Nephron (organoid): ENCODE results near the gene GSK3A.
A peak's percentile ranks its signal among the peaks of the same experiment; 100 is the strongest.

ENCODE experiments used
- H3K27ac Mint-ChIP-seq, 3 experiments: 2 replicates each; pipeline ENCODE4 v1.8.0; 2020; ENCODE audit warnings: mixed read lengths in 3 of 3, mild to moderate bottlenecking in 2 of 3, moderate library complexity in 1 of 3
- H3K27me3 Mint-ChIP-seq: 2 replicates; pipeline ENCODE4 v1.8.0; 2021; ENCODE audit warnings: low read depth, mild to moderate bottlenecking, moderate library complexity, mixed read lengths
- H3K36me3 Mint-ChIP-seq: 2 replicates; pipeline ENCODE4 v1.8.0; 2020; ENCODE audit warnings: low read depth, mixed read lengths
- H3K4me1 Mint-ChIP-seq: 2 replicates; pipeline ENCODE4 v1.8.0; 2020; ENCODE audit warnings: mixed read lengths
- H3K4me3 Mint-ChIP-seq, 3 experiments: 2 replicates each; pipeline ENCODE4 v1.8.0; 2020; ENCODE audit warnings: mild to moderate bottlenecking in 3 of 3, mixed read lengths in 3 of 3, moderate library complexity in 2 of 3
- H3K9me3 Mint-ChIP-seq: 2 replicates; pipeline ENCODE4 v1.8.0; 2020; ENCODE audit warnings: mixed read lengths
- CTCF ChIP-seq, 3 experiments: fragments of 200-600 bp; sonication (generic); IDR thresholded peaks; one replicate each; pipeline ENCODE4 v1.5.0; 2021; ENCODE audit warnings: antibody characterized with exemption in 3 of 3; ENCODE audit not compliant: unreplicated experiment in 3 of 3

GSK3A gene

GRCh38 chr19:42271861-42272534, 29.6 kb upstream of the GSK3A start:
- peaks cover 19% of the 10 kb centered on the region for H3K36me3 Mint-ChIP-seq
- TF ChIP-seq CTCF (IDR thresholded peaks at IDR 0.05; ENCODE audit: unreplicated experiment in 3 of 3): no peak
- H3K27ac Mint-ChIP-seq: no peak overlapping the region
- peaks cover 41% of the 10 kb centered on the region for H3K4me1 Mint-ChIP-seq
- H3K27me3 Mint-ChIP-seq: no peaks in the 10 kb centered on the region
- H3K4me3 Mint-ChIP-seq: no peak overlapping the region
- H3K9me3 Mint-ChIP-seq: no peaks in the 10 kb centered on the region

GRCh38 chr19:42271045-42271419, 28.6 kb upstream of the GSK3A start:
- no peaks in the 10 kb centered on the region for H3K27me3 Mint-ChIP-seq
- peaks cover 16% of the 10 kb centered on the region for H3K36me3 Mint-ChIP-seq
- H3K4me3 Mint-ChIP-seq: peak overlapping the region; percentile 57 to 77 (median 72)
- TF ChIP-seq CTCF (IDR thresholded peaks at IDR 0.05; ENCODE audit: unreplicated experiment in 3 of 3): no peak
- H3K9me3 Mint-ChIP-seq: no peaks in the 10 kb centered on the region
- peak overlapping the region in 1 of 3 experiments; percentile 70 for H3K27ac Mint-ChIP-seq
- peaks cover 37% of the 10 kb centered on the region for H3K4me1 Mint-ChIP-seq

DNA sequence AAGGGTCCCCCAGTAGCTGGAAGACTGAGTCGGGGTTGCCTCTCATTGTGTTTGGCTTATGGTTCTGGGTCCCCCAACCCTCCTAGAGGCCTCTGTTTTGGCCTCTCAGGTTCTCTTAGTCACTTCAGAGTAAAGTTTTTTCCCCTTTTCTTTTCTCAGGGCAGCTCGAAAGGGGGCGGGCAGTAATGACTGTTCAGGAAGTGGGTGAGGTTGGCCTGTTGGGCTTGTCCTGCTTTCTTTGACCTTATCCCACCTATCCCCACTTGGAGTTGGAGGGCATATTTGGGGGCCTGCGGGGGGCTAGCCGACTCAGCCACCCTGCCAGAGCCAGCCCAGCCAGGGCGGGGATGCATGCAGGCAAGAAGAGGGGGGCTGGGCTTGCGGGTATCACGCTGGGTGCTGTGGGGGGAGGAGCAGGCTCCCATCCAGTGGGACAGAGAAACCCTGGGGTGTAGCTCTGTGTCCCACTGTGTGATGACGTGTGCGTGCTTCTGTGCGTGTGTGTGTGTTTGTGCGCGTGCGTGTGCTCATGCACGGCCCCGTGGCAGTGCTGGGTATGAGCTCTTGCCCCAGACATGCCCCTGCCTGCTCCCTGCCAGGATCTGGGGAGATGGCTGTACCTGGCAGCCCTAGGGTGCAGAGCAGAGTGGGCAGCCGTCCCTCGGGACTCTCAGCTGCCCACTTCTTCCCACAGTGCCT, 28.1 kb upstream of the GSK3A start:
- peak overlapping the region in 1 of 3 experiments; percentile 75 for H3K27ac Mint-ChIP-seq
- no peaks in the 10 kb centered on the region for H3K9me3 Mint-ChIP-seq
- peak overlapping the region in 1 of 3 experiments; percentile 89 for H3K4me3 Mint-ChIP-seq
- peaks cover 34% of the 10 kb centered on the region for H3K4me1 Mint-ChIP-seq
- peaks cover 14% of the 10 kb centered on the region for H3K36me3 Mint-ChIP-seq
- TF ChIP-seq CTCF (IDR thresholded peaks at IDR 0.05; ENCODE audit: unreplicated experiment in 3 of 3): no peak
- no peaks in the 10 kb centered on the region for H3K27me3 Mint-ChIP-seq

DNA sequence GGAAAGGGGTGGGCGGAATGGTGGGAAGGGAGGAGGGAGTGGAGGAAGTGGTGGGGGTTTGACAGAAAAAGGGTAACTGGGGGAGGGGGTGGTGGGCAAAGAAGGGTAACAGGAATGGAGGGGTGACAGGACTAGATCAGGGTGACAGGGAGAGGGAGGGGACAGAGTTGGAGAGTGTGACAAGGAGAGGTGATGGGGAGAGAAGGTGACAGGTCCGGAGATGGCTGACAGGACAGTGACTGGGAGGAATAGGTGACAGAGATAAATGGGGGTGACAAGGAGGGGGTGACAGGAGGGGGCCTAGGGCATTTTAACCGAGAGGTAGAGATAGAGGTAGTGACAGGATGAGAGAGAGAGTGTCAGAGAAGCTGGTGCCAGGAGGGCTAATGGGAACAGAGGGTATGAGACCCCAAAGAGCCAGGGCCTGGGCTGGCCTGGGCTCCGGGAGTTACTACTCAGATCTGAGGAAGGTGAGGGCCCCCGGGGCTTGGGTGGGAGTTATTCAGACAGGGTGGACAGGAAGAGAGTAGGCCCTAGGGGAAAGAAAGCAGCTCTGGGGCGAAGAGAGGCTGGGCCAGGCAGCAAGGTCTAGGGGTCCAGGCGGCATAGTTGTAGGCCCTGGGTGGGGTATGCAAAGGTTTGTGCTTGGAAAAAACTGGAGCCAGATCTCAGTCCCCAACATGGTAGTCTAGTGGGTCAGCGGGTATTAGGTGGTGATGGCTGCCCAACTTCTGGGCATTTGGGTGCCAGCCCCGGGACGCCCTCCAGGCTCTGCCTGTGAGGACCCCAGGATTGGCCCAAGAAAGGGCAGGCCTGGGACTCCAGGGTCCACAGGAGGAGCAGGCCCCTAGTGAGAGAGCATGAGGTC, 27.3 kb upstream of the GSK3A start:
- no peaks in the 10 kb centered on the region for H3K27me3 Mint-ChIP-seq

More for the DNA sequence above, 27.3 kb upstream of the GSK3A start:
- Mint-ChIP-seq H3K4me3 (peak overlapping the region in 1 of 3 experiments; percentile 89), H3K27ac (peak overlapping the region in 1 of 3 experiments; percentile 86), H3K9me3 (no peaks in the 10 kb centered on the region), H3K36me3 (peaks cover 8% of the 10 kb centered on the region), H3K4me1 (peaks cover 28% of the 10 kb centered on the region)
- TF ChIP-seq CTCF (IDR thresholded peaks at IDR 0.05; ENCODE audit: unreplicated experiment in 3 of 3): no peak
